Mesendoderm (in vitro differentiated cells): Measurements from ENCODE around the gene LPIN1.

Experiments
- DNase-seq: peaks from one replicate; pipeline ENCODE4 v3.0.0; 2013
- H2AK5ac ChIP-seq: 2 replicates; pipeline ENCODE4 v1.6.1; 2013; ENCODE audit warnings: low read length, inconsistent platforms
- H2BK120ac ChIP-seq: 2 replicates; pipeline ENCODE4 v1.6.1; 2013; ENCODE audit warnings: low read depth, mild to moderate bottlenecking, low read length, moderate library complexity, mixed read lengths
- H2BK15ac ChIP-seq: replicated peaks from 2 replicates; pipeline ENCODE4 v1.6.1; 2013; ENCODE audit warnings: low read depth, mild to moderate bottlenecking, moderate library complexity
- H2BK5ac ChIP-seq: 2 replicates; pipeline ENCODE4 v1.6.1; 2013; ENCODE audit warnings: low read length, inconsistent platforms
- H3K18ac ChIP-seq: 2 replicates; pipeline ENCODE4 v1.6.1; 2013; ENCODE audit warnings: mild to moderate bottlenecking, low read length, mixed read lengths
- H3K23ac ChIP-seq: one replicate; pipeline ENCODE4 v1.6.1; 2013; ENCODE audit warnings: low read length
- H3K27ac ChIP-seq: 2 replicates; pipeline ENCODE4 v1.5.1; 2013; ENCODE audit warnings: low read depth, mild to moderate bottlenecking, inconsistent platforms, low read length, moderate library complexity
- H3K27me3 ChIP-seq: 2 replicates; pipeline ENCODE4 v1.6.1; 2013; ENCODE audit warnings: low read length, control low read depth, mild to moderate bottlenecking, inconsistent platforms; ENCODE audit not compliant: insufficient read depth, poor library complexity
- H3K36me3 ChIP-seq: 2 replicates; pipeline ENCODE4 v1.6.1; 2013; ENCODE audit warnings: low read length, inconsistent platforms; ENCODE audit not compliant: control insufficient read depth, insufficient read depth
- H3K4ac ChIP-seq: one replicate; pipeline ENCODE4 v1.6.1; 2013; ENCODE audit warnings: low read depth, mild to moderate bottlenecking, low read length, moderate library complexity
- H3K4me1 ChIP-seq: 2 replicates; pipeline ENCODE4 v1.6.1; 2013; ENCODE audit warnings: low read depth, low read length, inconsistent platforms; ENCODE audit not compliant: control insufficient read depth
- H3K4me2 ChIP-seq: 2 replicates; pipeline ENCODE4 v1.6.1; 2013; ENCODE audit warnings: low read length
- H3K4me3 ChIP-seq: 2 replicates; pipeline ENCODE4 v1.5.1; 2013; ENCODE audit warnings: mild to moderate bottlenecking, low read length
- H3K56ac ChIP-seq: one replicate; pipeline ENCODE4 v1.6.1; 2013; ENCODE audit warnings: low read length
- H3K79me1 ChIP-seq: 2 replicates; pipeline ENCODE4 v1.6.1; 2013; ENCODE audit warnings: low read length, inconsistent platforms
- H3K79me2 ChIP-seq: 2 replicates; pipeline ENCODE4 v1.6.1; 2013; ENCODE audit warnings: mild to moderate bottlenecking, low read length; ENCODE audit not compliant: control insufficient read depth, insufficient read depth
- H3K9ac ChIP-seq: 2 replicates; pipeline ENCODE4 v1.6.1; 2013; ENCODE audit warnings: low read length, inconsistent platforms
- H4K5ac ChIP-seq: one replicate; pipeline ENCODE4 v1.6.1; 2013; ENCODE audit warnings: low read length
- H4K8ac ChIP-seq: one replicate; pipeline ENCODE4 v1.6.1; 2013; ENCODE audit warnings: low read depth, mild to moderate bottlenecking, control low read depth, low read length, moderate library complexity
- WGBS: extraction: QIAGEN DNeasy Blood & Tissue Kit; methylation state at CpG from one replicate; pipeline ENCODE4 v1.1.7; 2013; ENCODE audit warnings: low lambda C conversion rate, missing lambda C conversion rate; ENCODE audit not compliant: insufficient coverage; ENCODE audit errors: extremely low coverage; 5-methylcytosine and 5-hydroxymethylcytosine counted together

Gene LPIN1

DNA sequence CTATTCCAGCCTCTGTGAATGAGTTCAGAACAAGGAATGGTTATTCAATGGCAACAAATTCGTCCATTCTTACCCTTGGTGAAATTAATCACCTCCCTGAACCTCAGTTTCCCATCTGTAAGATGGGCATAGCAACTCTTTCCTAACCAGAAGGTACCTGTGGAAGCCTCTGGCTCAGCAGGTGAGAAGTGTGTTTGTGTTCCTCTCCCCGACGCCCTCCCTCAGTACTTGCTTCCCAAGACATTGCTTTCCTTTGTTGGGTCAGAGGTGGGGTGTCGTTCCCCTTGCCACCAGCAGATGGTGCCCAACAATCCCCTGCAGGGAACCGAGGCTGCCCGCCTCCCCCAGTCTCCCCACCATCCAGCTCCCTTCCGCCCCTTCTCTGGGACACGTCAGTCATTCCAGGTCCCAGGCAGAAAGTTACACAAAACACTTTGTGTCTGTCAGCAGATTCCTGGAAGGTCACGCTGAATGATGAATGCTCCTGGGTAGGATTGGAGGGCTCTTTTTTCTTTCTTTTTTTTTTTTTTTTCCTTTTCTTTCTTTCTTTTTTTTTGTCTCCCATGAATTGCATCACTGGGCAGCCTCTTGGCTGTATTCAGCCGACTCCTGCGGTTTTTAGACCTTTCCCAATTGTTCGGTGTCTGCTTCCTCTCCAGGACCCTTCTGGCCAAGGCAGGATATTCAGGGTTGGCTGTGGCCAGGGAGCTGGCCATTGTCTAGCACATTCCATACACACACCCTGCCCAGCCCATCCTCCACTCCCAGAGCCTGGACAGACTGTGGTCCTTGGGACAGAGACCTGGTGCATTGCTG lies 117.3 kb downstream of the LPIN1 start:
- no CpG with 5 or more reads among the region's 12 CpGs for WGBS
- no peaks in the 10 kb centered on the region for H3K79me2 ChIP-seq
- no peak overlapping the region for H3K56ac ChIP-seq
- H3K18ac ChIP-seq: no peak overlapping the region
- H2BK15ac ChIP-seq: no peak overlapping the region
- H2AK5ac ChIP-seq: no peak overlapping the region
- no peak overlapping the region for H3K4me3 ChIP-seq
- H3K27ac ChIP-seq: no peak overlapping the region
- H2BK5ac ChIP-seq: no peak overlapping the region
- H3K9ac ChIP-seq: no peak overlapping the region
- H4K8ac ChIP-seq: no peak overlapping the region
- no peaks in the 10 kb centered on the region for H3K36me3 ChIP-seq
- no peaks in the 10 kb centered on the region for H3K79me1 ChIP-seq
- H3K27me3 ChIP-seq: no peaks in the 10 kb centered on the region
- DNase-seq: peak; percentile 93
- H4K5ac ChIP-seq: no peak overlapping the region
- H2BK120ac ChIP-seq: no peak overlapping the region
- H3K4ac ChIP-seq: peak overlapping the region; percentile 82
- no peaks in the 10 kb centered on the region for H3K4me1 ChIP-seq
- H3K23ac ChIP-seq: no peak overlapping the region
- H3K4me2 ChIP-seq: no peak overlapping the region

DNA sequence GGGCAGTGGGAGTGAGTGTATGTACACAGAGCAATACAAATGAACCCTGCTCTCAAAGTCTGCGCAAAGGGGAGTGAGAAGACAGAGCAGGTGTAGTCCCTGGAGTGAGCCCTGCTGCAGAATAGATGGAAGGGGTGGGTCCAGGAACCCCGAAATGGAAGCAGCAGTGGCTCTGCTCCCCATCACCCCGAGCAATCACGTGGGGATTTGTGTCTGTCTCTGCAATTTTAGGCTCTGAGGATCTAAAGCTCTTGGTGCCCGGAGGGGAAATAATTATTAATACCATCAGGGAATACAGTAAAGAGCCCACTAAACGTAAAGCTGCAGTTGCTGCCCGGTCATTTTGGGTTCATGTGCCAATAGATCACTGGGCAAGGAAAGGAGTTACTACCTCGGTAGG lies 118.3 kb downstream of the LPIN1 start:
- Histone ChIP-seq H3K27ac (no peak overlapping the region), H3K4me3 (no peak overlapping the region), H3K18ac (no peak overlapping the region), H2BK120ac (no peak overlapping the region), H4K5ac (no peak overlapping the region), H2AK5ac (peak overlapping the region; percentile 61), H3K27me3 (no peaks in the 10 kb centered on the region), H3K9ac (no peak overlapping the region), H3K79me2 (no peaks in the 10 kb centered on the region), H3K4me2 (no peak overlapping the region), H4K8ac (no peak overlapping the region), H3K36me3 (no peaks in the 10 kb centered on the region), H3K23ac (no peak overlapping the region), H3K56ac (no peak overlapping the region), H3K79me1 (no peaks in the 10 kb centered on the region), H3K4me1 (no peaks in the 10 kb centered on the region), H3K4ac (no peak overlapping the region), H2BK5ac (peak overlapping the region; percentile 28), H2BK15ac (no peak overlapping the region)
- no peak for DNase-seq
- no CpG with 5 or more reads among the region's 8 CpGs for WGBS

DNA sequence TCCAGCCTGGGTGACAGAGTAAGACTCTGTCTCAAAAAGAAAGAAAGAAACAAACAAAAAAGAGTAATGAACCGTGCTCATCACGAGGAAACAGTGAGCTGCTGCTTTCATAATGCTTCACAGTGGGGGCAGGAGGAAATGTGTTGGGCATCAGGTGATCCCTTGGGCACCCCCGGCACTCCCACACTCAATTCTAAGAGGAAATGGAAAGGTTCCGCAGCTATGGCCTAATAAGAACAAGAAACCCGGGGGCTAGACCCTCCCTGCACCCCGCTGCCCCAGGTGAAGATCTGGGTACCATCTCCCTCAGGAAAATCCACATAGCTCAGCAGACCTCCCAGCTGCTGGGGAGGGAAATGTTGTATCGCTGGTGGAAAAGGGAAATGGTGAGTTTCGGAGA lies 118.9 kb downstream of the LPIN1 start:
- no CpG with 5 or more reads among the region's 8 CpGs for WGBS
- no peak overlapping the region for H3K9ac ChIP-seq
- H3K27ac ChIP-seq: no peak overlapping the region
- H2BK5ac ChIP-seq: no peak overlapping the region
- no peak overlapping the region for H3K56ac ChIP-seq
- H4K8ac ChIP-seq: no peak overlapping the region
- no peak overlapping the region for H3K18ac ChIP-seq
- H3K4ac ChIP-seq: no peak overlapping the region
- no peaks in the 10 kb centered on the region for H3K79me1 ChIP-seq
- no peak overlapping the region for H3K23ac ChIP-seq
- no peak overlapping the region for H3K4me2 ChIP-seq
- no peak overlapping the region for H2BK120ac ChIP-seq
- H3K79me2 ChIP-seq: no peaks in the 10 kb centered on the region
- H3K27me3 ChIP-seq: no peaks in the 10 kb centered on the region
- no peaks in the 10 kb centered on the region for H3K4me1 ChIP-seq
- H2AK5ac ChIP-seq: no peak overlapping the region
- H2BK15ac ChIP-seq: no peak overlapping the region
- no peak overlapping the region for H3K4me3 ChIP-seq
- no peaks in the 10 kb centered on the region for H3K36me3 ChIP-seq
- no peak overlapping the region for H4K5ac ChIP-seq
- DNase-seq: no peak

DNA sequence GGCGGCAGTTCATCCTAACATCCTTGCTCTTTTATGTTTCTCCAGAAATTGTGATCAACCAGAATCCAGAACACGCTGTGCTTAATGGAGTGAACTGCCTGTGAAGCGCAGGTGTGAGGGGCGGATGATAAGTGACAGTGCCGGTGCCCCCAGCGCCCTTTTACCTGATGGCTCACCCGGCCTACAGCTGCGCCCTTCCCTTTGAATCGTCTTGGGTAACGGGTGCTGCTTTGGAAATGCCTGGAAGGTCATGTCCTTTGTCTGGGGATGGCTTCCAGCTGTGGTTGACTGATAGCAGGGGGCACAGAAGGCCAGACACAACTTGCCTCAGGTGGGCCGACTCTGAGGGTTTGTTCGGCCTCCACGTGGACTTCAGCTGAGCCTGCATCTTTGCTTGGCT lies 119.4 kb downstream of the LPIN1 start:
- Histone ChIP-seq H3K56ac (no peak overlapping the region), H3K4ac (no peak overlapping the region), H4K8ac (no peak overlapping the region), H2BK15ac (no peak overlapping the region), H3K4me3 (no peak overlapping the region), H3K27ac (no peak overlapping the region), H3K9ac (no peak overlapping the region), H3K79me2 (no peaks in the 10 kb centered on the region), H3K27me3 (no peaks in the 10 kb centered on the region), H3K36me3 (no peaks in the 10 kb centered on the region), H3K4me2 (no peak overlapping the region), H3K23ac (no peak overlapping the region), H3K4me1 (no peaks in the 10 kb centered on the region), H4K5ac (no peak overlapping the region), H2AK5ac (no peak overlapping the region), H3K79me1 (no peaks in the 10 kb centered on the region), H3K18ac (no peak overlapping the region), H2BK5ac (no peak overlapping the region), H2BK120ac (no peak overlapping the region)
- WGBS: no CpG with 5 or more reads among the region's 13 CpGs
- DNase-seq: no peak

DNA sequence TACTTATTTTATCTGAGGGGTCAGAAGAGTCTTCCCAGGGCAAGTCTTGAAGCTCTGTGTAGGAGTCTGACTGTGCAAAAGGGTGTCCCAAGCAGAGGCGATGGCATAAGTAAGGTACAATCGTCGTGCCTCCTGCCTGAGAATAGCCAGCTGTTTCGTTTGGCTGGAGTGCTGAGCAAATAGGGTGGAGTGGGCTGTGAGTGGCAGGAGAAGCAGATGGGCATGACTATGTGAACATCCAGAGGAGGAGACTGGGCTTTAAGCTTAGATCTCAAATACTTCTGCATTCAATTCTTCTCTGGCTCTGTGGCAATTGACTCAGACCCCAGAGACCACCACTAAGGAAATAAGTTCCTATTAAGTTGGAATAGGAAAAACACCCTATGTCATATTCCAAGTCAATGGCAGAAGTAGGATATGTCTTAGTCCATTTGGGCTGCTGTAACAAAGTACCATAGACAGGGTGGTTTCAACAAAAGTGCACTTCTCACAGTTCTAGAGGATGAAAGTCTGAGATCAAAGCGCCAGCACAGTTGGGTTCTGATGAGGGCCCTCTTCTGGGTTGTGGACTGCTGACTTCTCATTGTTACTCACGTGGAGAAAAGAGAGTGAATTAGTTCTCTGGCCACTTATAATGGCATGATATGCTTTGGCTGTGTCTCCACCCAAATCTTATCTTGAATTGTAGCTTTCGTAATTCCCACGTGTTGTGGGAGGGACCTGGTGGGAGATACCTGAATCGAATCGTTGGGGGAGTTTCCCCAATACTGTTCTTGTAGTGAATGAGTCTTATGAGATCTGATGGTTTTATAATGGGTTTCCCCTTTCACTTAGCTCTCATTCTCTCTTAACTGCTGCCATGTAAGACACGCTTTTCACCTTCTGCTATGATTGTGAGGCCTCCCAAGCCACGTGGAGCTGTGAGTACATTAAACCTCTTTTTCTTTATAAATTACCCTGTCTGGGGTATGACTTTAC lies 120.2 kb downstream of the LPIN1 start:
- Histone ChIP-seq H3K27ac (no peak overlapping the region), H3K4me3 (no peak overlapping the region), H4K8ac (no peak overlapping the region), H3K27me3 (no peaks in the 10 kb centered on the region), H2BK120ac (no peak overlapping the region), H3K4me2 (no peak overlapping the region), H2AK5ac (no peak overlapping the region), H2BK5ac (no peak overlapping the region), H3K18ac (no peak overlapping the region), H3K4ac (no peak overlapping the region), H3K79me1 (no peaks in the 10 kb centered on the region), H3K79me2 (no peaks in the 10 kb centered on the region), H3K4me1 (no peaks in the 10 kb centered on the region), H3K56ac (no peak overlapping the region), H2BK15ac (no peak overlapping the region), H3K9ac (no peak overlapping the region), H3K36me3 (no peaks in the 10 kb centered on the region), H4K5ac (no peak overlapping the region), H3K23ac (no peak overlapping the region)
- no CpG with 5 or more reads among the region's 12 CpGs for WGBS
- no peak for DNase-seq
